NOMO-1 (cell line): ENCODE data around the gene S100P.
"Not testable (repeated sequence)": the region's sequence is repeated elsewhere in the genome, so short reads cannot be mapped to it uniquely, and the experiment has no call there.

Experiments used
- DNase-seq, 2 experiments: peaks; one replicate each; lab custom pipeline; 2025; ENCODE audit not compliant: unreplicated experiment in 2 of 2; lab: John Stamatoyannopoulos, UW

Gene S100P

GRCh38 chr4:6672541-6673190 lies 21.0 kb upstream of the S100P start:
- DNase-seq: not testable (repeated sequence)

- not testable (repeated sequence) for DNase-seq
Observed at GRCh38 chr4:6673191-6673659, 20.5 kb upstream of the S100P start.

- peak; percentile 93 to 94 for DNase-seq
Observed at GRCh38 chr4:6673660-6674499, 19.8 kb upstream of the S100P start.

- peak in 1 of 2 experiments; percentile 53 for DNase-seq
Observed at GRCh38 chr4:6674500-6675149, 19.1 kb upstream of the S100P start.

- DNase-seq: no peak
Observed at GRCh38 chr4:6676722-6677558, 16.7 kb upstream of the S100P start.

- DNase-seq: no peak
Observed at GRCh38 chr4:6680372-6681034, 13.2 kb upstream of the S100P start.

GRCh38 chr4:6681191-6681590 lies 12.5 kb upstream of the S100P start:
- DNase-seq: no peak

GRCh38 chr4:6682862-6683590 lies 10.7 kb upstream of the S100P start:
- DNase-seq: peak; percentile 72 to 79

- no peak for DNase-seq
Observed at GRCh38 chr4:6684656-6685055, 9.0 kb upstream of the S100P start.

- DNase-seq: no peak
Observed at GRCh38 chr4:6686104-6686787, 7.4 kb upstream of the S100P start.

GRCh38 chr4:6687947-6688878 lies 5.5 kb upstream of the S100P start:
- DNase-seq: no peak

GRCh38 chr4:6688879-6689505 lies 4.7 kb upstream of the S100P start:
- DNase-seq: peak; percentile 75 to 77

- DNase-seq: no peak
Observed at GRCh38 chr4:6689506-6689960, 4.1 kb upstream of the S100P start.

GRCh38 chr4:6692379-6692778 lies 1.3 kb upstream of the S100P start:
- DNase-seq: no peak

- DNase-seq: no peak
Observed at GRCh38 chr4:6692806-6693205, 872 bp upstream of the S100P start.

GRCh38 chr4:6694177-6694901 lies 661 bp downstream of the S100P start:
- no peak for DNase-seq
